Tibial nerve (tissue), 4 donors: ENCODE measurements around the gene SPON1. TPM values are rescaled to one million over a fixed set of nuclear protein-coding genes. Genes with fewer than 3 reads are reported as not detected.

ENCODE experiments used
- DNase-seq, 2 donors: peaks; one replicate each; pipeline ENCODE4 v3.0.0-alpha.2; 2019; ENCODE audit warnings: low spot score in 2 of 2
- H3K27ac ChIP-seq, 4 donors: fragments of 200-600 bp; sonication (generic) in 3 of 4; one replicate each; pipeline ENCODE4 v1.5.1; 2017 to 2019; ENCODE audit warnings: mild to moderate bottlenecking in 1 of 4
- H3K27me3 ChIP-seq, 2 donors: fragments of 200-600 bp; sonication (generic) in 1 of 2; one replicate each; pipeline versions ENCODE4 v1.5.1 to v1.6.0; 2017 to 2019
- H3K36me3 ChIP-seq, 3 donors: fragments of 200-600 bp; sonication (generic); one replicate each; pipeline ENCODE4 v1.5.1; 2018 to 2019
- H3K4me1 ChIP-seq, 4 donors: fragments of 200-600 bp; sonication (generic) in 3 of 4; one replicate each; pipeline ENCODE4 v1.5.1; 2017 to 2019
- H3K4me3 ChIP-seq, 4 donors: fragments of 200-600 bp; sonication (generic) in 3 of 4; one replicate each; pipeline ENCODE4 v1.5.1; 2017 to 2019; ENCODE audit warnings: mild to moderate bottlenecking in 1 of 4, moderate library complexity in 1 of 4
- H3K9me3 ChIP-seq, 4 donors: fragments of 200-600 bp; sonication (generic) in 3 of 4; one replicate each; pipeline ENCODE4 v1.5.1; 2017 to 2019
- CTCF ChIP-seq, 5 experiments: fragments of 200-600 bp in 3 of 5; fragments of 450-650 bp in 2 of 5; sonication (generic) in 3 of 5; IDR thresholded peaks; one replicate each; pipeline ENCODE4 v1.5.1; 2016 to 2019; ENCODE audit warnings: antibody characterized with exemption in 5 of 5, mild to moderate bottlenecking in 3 of 5, moderate library complexity in 2 of 5
- EP300 ChIP-seq, 2 donors: sonication (generic); formaldehyde crosslinking; IDR thresholded peaks; one replicate each; pipeline ENCODE4 v1.6.1; 2017; ENCODE audit warnings: antibody characterized with exemption in 2 of 2, mild to moderate bottlenecking in 1 of 2
- POLR2A ChIP-seq, 2 donors: fragments of 450-650 bp; IDR thresholded peaks; one replicate each; pipeline ENCODE4 v1.6.1; 2017; ENCODE audit warnings: antibody characterized with exemption in 2 of 2, mild to moderate bottlenecking in 2 of 2, moderate library complexity in 2 of 2
- WGBS, 2 donors: methylation state at CpG; one replicate each; pipeline ENCODE4 v1.1.5; 2018; 5-methylcytosine and 5-hydroxymethylcytosine counted together
- total RNA-seq, 4 donors: library from RNA; depleted of rRNA; stranded (reverse); fragments of >200 nt; gene quantifications; one replicate each; pipeline ENCODE4 v1.1.0, GENCODE V29; 2016

SPON1 gene
- total RNA-seq, 4 donors from 2014 or later = 13.5 to 33.9 (median 30.2) TPM

- H3K27me3 ChIP-seq = peaks cover 0 to 6% of the 10 kb centered on the region in 2 donors
- H3K27ac ChIP-seq = no peak overlapping the region
- no peak overlapping the region for H3K4me3 ChIP-seq
- no peak for TF ChIP-seq CTCF (IDR thresholded peaks at IDR 0.05)
- TF ChIP-seq POLR2A (IDR thresholded peaks at IDR 0.05) = no peak
- no peak for TF ChIP-seq EP300 (IDR thresholded peaks at IDR 0.05)
- 93% methylated on average over 4 of the region's 4 CpGs for WGBS, 2 donors
- no peaks in the 10 kb centered on the region for H3K4me1 ChIP-seq
- H3K9me3 ChIP-seq = peaks cover 0 to 12% (median 0%) of the 10 kb centered on the region in 4 donors
- H3K36me3 ChIP-seq = no peaks in the 10 kb centered on the region
- DNase-seq = no peak
Observed at GRCh38 chr11:14225666-14226065, 263.1 kb downstream of the SPON1 start.

- no peak overlapping the region for H3K27ac ChIP-seq
- peaks cover 0 to 12% (median 0%) of the 10 kb centered on the region in 4 donors for H3K9me3 ChIP-seq
- H3K4me3 ChIP-seq = no peak overlapping the region
- H3K4me1 ChIP-seq = no peaks in the 10 kb centered on the region
- H3K27me3 ChIP-seq = peaks cover 0 to 6% of the 10 kb centered on the region in 2 donors
- no peak for TF ChIP-seq POLR2A (IDR thresholded peaks at IDR 0.05)
- no peak for TF ChIP-seq EP300 (IDR thresholded peaks at IDR 0.05)
- TF ChIP-seq CTCF (IDR thresholded peaks at IDR 0.05) = no peak
- no peak for DNase-seq
- H3K36me3 ChIP-seq = no peaks in the 10 kb centered on the region
- WGBS, 2 donors = 70 to 72% methylated on average over 2 of the region's 2 CpGs
Observed at GRCh38 chr11:14228356-14228755, 265.8 kb downstream of the SPON1 start.

- Histone ChIP-seq H3K9me3 (peaks cover 0 to 12% (median 0%) of the 10 kb centered on the region in 4 donors), H3K4me3 (no peak overlapping the region), H3K27me3 (peaks cover 0 to 6% of the 10 kb centered on the region in 2 donors), H3K36me3 (no peaks in the 10 kb centered on the region), H3K27ac (no peak overlapping the region), H3K4me1 (no peaks in the 10 kb centered on the region)
- no peak for DNase-seq
- 68% methylated on average over 11 of the region's 11 CpGs for WGBS, 2 donors
- no peak for TF ChIP-seq CTCF (IDR thresholded peaks at IDR 0.05)
- no peak for TF ChIP-seq EP300 (IDR thresholded peaks at IDR 0.05)
- no peak for TF ChIP-seq POLR2A (IDR thresholded peaks at IDR 0.05)
Observed at GRCh38 chr11:14229472-14229871, 266.9 kb downstream of the SPON1 start.

GRCh38 chr11:14230407-14230806, 267.9 kb downstream of the SPON1 start:
- TF ChIP-seq POLR2A (IDR thresholded peaks at IDR 0.05) (no peak), CTCF (IDR thresholded peaks at IDR 0.05) (no peak), EP300 (IDR thresholded peaks at IDR 0.05) (no peak)
- no peaks in the 10 kb centered on the region for H3K4me1 ChIP-seq
- H3K36me3 ChIP-seq = no peaks in the 10 kb centered on the region
- no peak overlapping the region for H3K27ac ChIP-seq
- no peak for DNase-seq
- peaks cover 0 to 12% (median 0%) of the 10 kb centered on the region in 4 donors for H3K9me3 ChIP-seq
- WGBS, 2 donors = 72 to 74% methylated on average over 6 of the region's 6 CpGs
- H3K4me3 ChIP-seq = no peak overlapping the region
- H3K27me3 ChIP-seq = peaks cover 0 to 6% of the 10 kb centered on the region in 2 donors

- Histone ChIP-seq H3K27me3 (peaks cover 0 to 6% of the 10 kb centered on the region in 2 donors), H3K27ac (no peak overlapping the region), H3K4me3 (no peak overlapping the region), H3K9me3 (peaks cover 0 to 3% (median 0%) of the 10 kb centered on the region in 4 donors), H3K36me3 (no peaks in the 10 kb centered on the region), H3K4me1 (no peaks in the 10 kb centered on the region)
- WGBS, 2 donors = 57 to 63% methylated on average over 6 of the region's 6 CpGs
- no peak for DNase-seq
- TF ChIP-seq POLR2A (IDR thresholded peaks at IDR 0.05) (no peak), CTCF (IDR thresholded peaks at IDR 0.05) (peak in 1 of 5 experiments; percentile 11), EP300 (IDR thresholded peaks at IDR 0.05) (no peak)
Observed at GRCh38 chr11:14232652-14233051, 270.1 kb downstream of the SPON1 start.
